Neutrophil (primary cell): ENCODE data around the gene RTP5.

Experiments
- H3K27ac ChIP-seq: fragments of 200-600 bp; sonication (generic); 2 replicates; pipeline ENCODE4 v1.5.1; 2016; ENCODE audit warnings: mild to moderate bottlenecking, moderate library complexity
- H3K27me3 ChIP-seq: fragments of 200-600 bp; sonication (generic); 2 replicates; pipeline ENCODE4 v1.6.0; 2016; ENCODE audit warnings: mild to moderate bottlenecking
- H3K36me3 ChIP-seq: fragments of 200-600 bp; sonication (generic); 2 replicates; pipeline ENCODE4 v1.5.1; 2017
- H3K4me1 ChIP-seq, 2 experiments: fragments of 200-600 bp in 1 of 2; sonication (generic) in 1 of 2; 1 replicate in 1 of 2; 2 replicates in 1 of 2; pipeline versions ENCODE4 v1.5.1 to v1.6.1; 2013 to 2016; ENCODE audit warnings: low read depth in 1 of 2, low read length in 1 of 2, mild to moderate bottlenecking in 1 of 2, moderate library complexity in 1 of 2; ENCODE audit not compliant: control insufficient read depth in 1 of 2, insufficient read depth in 1 of 2
- H3K4me3 ChIP-seq, 2 experiments: fragments of 200-600 bp in 1 of 2; sonication (generic) in 1 of 2; 1 replicate in 1 of 2; 2 replicates in 1 of 2; pipeline ENCODE4 v1.5.1; 2013 to 2016; ENCODE audit warnings: low read depth in 1 of 2, low read length in 1 of 2, mild to moderate bottlenecking in 1 of 2, moderate library complexity in 1 of 2
- H3K9me3 ChIP-seq: fragments of 200-600 bp; sonication (generic); 2 replicates; pipeline ENCODE4 v1.5.1; 2016
- CTCF ChIP-seq: fragments of 200-600 bp; sonication (generic); IDR thresholded peaks from 2 replicates; pipeline ENCODE4 v1.5.1; 2016; ENCODE audit warnings: antibody characterized with exemption

RTP5 gene

GRCh38 chr2:241909769-241910168 lies 40.2 kb downstream of the RTP5 start:
- Histone ChIP-seq H3K9me3 (no peaks in the 10 kb centered on the region), H3K4me1 (no peaks in the 10 kb centered on the region), H3K27me3 (no peaks in the 10 kb centered on the region), H3K36me3 (no peaks in the 10 kb centered on the region), H3K27ac (no peak overlapping the region), H3K4me3 (no peak overlapping the region)
- no peak for TF ChIP-seq CTCF

- Histone ChIP-seq H3K4me3 (no peak overlapping the region), H3K27ac (no peak overlapping the region), H3K27me3 (no peaks in the 10 kb centered on the region), H3K9me3 (no peaks in the 10 kb centered on the region), H3K4me1 (no peaks in the 10 kb centered on the region), H3K36me3 (no peaks in the 10 kb centered on the region)
- no peak for TF ChIP-seq CTCF
These were observed 41.3 kb downstream of the RTP5 start for GRCh38 chr2:241910604-241911520.

GRCh38 chr2:241911551-241911950 lies 42.0 kb downstream of the RTP5 start:
- no peaks in the 10 kb centered on the region for H3K9me3 ChIP-seq
- no peak for TF ChIP-seq CTCF
- no peak overlapping the region for H3K4me3 ChIP-seq
- no peaks in the 10 kb centered on the region for H3K4me1 ChIP-seq
- H3K36me3 ChIP-seq = no peaks in the 10 kb centered on the region
- H3K27ac ChIP-seq = no peak overlapping the region
- no peaks in the 10 kb centered on the region for H3K27me3 ChIP-seq

GRCh38 chr2:241912021-241912555 lies 42.6 kb downstream of the RTP5 start:
- Histone ChIP-seq H3K4me3 (no peak overlapping the region), H3K27me3 (no peaks in the 10 kb centered on the region), H3K4me1 (no peaks in the 10 kb centered on the region), H3K9me3 (no peaks in the 10 kb centered on the region), H3K27ac (no peak overlapping the region), H3K36me3 (no peaks in the 10 kb centered on the region)
- no peak for TF ChIP-seq CTCF

- Histone ChIP-seq H3K36me3 (no peaks in the 10 kb centered on the region), H3K27me3 (no peaks in the 10 kb centered on the region), H3K4me3 (no peak overlapping the region), H3K27ac (no peak overlapping the region), H3K9me3 (no peaks in the 10 kb centered on the region), H3K4me1 (no peaks in the 10 kb centered on the region)
- no peak for TF ChIP-seq CTCF
These were observed 44.2 kb downstream of the RTP5 start for GRCh38 chr2:241913703-241914102.
